GM19351 (cell line): ENCODE results near the gene PKP1.

ENCODE experiments used
- ATAC-seq: cut with Tn5 transposase; IDR thresholded peaks from one replicate; pipeline ENCODE4 v1.9.1; 2021; ENCODE audit warnings: mild to moderate bottlenecking, moderate library complexity; ENCODE audit not compliant: unreplicated experiment

PKP1 gene

DNA sequence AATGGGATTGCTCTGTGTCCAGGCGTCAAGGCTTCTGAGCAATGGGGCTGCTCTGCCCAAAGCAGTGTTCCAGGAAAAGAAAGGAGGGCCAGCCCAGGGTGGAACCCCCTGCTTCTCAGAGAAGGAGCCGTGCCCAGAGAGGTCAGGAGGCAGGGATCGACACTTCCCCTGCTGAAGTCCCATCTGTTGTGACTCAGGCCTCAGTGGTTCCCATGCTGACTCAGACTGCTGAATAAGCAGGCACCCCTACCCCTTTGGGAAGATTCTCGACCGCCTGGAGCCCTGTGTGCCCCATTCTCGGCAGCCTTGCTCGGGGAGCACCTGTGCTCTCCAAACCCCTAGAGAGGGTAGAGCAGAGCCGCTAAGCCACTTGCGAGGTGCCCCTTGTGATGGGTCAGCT lies 23.9 kb downstream of the PKP1 start:
- ATAC-seq, result no peak

DNA sequence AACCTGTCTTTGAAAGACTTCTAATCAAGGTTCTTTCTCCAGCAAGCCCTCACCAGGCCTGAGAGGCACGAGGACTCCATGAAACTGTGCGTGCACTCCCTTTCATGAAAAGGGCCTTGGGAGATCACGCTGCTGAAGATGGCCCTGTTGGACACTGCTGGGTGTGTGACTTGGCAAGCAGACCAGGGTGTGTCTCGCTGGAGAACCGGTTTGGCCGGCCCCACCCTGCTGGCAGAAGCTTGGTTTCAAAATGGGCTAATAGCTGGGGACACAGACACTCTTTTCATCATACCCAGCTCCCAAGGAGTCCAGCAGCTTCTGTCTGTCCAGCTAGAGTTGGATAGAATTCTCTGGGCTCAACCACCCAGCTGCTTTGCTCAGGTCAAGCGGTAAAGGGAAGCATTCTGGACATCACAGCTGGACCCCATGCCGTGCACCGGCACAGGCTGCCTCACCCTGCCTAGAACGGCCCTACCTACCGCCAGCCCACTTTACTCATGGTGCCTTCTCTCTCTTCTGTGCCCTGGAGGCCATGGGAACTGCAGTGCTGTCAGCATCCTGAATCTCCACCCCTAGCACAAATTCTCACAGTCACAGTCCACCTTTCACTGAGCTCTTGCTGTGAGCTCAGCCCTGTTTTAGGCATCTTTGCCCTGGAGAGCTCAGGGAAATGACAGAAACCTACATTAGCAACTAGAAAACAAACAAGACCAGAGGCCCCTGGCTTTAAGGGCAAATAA lies 24.6 kb downstream of the PKP1 start:
- no peak for ATAC-seq

DNA sequence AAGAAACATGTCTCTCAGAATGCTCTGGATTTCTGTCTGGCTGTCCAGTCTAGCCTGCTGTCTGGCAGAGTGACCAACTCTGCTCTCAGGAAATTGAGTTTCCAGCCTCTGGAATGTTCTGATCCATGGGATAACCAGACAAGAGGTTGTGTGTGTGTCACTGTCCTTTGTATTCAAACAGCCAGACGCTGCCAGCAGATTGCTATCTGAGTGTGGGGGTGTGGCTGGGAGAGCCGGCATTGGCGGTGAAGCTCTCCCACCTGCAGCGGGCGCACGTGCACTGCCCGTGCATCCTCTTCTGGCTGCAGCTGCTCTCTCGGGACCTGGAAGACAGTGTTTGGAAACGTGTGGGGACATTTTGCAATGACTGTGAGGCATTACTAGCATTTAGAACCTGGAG lies 26.1 kb downstream of the PKP1 start:
- no peak for ATAC-seq

DNA sequence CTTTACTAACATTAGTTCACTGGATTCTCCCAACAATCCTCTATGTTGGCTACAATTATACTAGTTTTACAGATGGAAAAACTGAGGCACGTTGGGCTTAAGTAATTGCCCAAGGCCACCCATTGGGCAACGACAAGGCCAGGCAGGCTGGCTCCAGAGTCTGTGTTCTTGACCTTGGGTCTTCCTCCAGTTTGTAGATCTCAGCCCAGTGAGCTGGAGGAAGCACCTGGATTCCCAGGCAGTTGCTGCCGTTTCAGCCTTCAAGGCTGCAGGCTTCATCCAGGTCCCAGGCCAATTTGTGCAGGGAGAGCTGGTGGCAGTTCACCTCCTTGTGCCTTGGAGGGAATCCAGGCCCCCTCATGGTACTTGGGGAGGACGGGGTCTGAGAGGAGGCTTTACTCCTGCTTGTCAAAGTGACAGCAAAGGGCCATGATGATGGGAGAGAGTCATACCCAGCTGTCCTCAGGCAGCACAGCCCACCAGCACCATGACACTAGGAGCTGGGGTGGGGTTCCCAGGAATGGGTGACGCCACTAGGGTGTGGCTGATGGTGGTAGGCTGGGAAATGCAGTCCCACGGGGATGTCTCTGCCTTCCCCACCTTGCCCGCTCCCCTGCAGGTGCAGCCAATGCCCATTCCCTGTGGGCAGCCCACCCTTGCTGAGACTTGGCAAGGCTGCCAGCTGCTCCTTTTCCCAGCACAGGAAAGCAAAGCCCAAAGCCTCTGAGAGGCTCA lies 27.1 kb downstream of the PKP1 start:
- ATAC-seq, result no peak

DNA sequence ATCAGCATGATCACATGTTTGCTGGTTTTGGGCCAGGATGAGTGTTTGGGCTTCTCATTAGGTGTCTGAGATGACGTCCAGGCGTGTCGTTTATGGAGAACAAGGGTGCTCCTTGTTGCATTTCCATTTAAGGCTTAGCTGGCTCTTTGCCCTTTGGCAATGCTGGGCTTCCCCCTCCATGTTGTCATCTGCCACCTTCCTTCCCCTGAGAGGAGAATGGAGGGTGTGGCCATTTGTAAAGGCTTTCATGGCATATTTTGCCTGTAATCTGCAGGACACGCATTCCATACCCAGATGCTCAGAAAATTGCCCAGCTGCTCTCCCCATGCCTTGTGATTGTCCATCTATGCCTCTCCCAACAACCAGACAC lies 27.7 kb downstream of the PKP1 start:
- no peak for ATAC-seq

DNA sequence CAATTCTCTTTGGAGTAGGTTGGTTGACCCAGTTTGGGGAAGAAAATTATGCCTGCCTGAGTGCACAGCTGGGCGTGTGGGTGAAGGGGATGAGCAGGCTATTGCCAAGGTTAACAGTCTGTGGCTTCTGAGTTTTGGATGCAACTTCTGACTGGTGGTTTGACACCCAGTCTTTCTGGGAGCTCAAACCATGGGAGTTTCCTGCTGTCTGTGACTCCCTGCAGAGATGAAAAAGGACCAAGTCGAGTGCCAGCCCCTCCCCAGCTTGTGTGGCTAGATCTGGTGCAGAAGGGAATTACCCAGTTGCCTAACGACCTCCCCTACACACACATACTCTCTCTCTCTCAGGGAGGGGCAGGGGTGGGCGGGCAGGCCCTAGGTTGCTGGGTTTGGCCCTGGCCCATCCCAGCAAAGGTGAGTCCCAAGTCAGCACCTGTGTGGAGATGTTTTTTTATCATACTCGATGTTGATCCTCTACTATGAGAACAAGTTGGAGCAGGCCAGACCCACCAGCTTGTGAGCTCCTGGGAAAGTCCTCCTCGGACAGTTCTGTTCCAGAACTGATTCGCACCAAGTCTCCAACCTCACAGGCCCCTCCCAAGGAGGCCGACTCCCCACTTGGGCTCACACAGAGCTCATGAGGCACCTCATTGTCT lies 28.2 kb downstream of the PKP1 start:
- ATAC-seq, result no peak

DNA sequence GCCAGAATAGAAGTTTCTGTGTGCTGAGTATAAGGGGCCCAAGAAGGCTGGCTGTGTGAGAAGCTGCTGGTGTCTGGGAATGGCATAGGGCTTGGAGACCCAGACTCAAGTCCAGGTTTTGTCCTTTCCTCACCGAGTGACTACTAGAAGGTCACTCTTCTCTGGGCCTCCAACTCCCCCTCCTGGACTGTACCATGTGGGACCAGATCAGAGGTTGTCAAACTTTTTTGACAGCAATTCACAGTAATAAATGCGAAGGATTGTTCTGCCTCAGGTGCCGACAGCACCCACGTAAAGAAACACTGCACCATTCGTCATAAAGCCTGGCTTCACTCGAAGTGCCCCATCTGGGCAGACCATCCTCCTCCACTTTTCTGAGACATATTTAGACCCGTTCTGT lies 29.0 kb downstream of the PKP1 start:
- no peak for ATAC-seq

DNA sequence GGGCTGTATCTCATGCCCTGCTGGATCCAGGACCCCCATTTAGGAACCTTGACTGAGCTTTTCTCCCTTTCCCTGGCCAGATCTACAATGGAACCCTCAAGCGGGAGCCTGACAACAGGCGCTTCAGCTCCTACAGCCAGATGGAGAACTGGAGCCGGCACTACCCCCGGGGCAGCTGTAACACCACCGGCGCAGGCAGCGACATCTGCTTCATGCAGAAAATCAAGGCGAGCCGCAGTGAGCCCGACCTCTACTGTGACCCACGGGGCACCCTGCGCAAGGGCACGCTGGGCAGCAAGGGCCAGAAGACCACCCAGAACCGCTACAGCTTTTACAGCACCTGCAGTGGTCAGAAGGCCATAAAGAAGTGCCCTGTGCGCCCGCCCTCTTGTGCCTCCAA lies 29.8 kb downstream of the PKP1 start:
- ATAC-seq, result no peak

DNA sequence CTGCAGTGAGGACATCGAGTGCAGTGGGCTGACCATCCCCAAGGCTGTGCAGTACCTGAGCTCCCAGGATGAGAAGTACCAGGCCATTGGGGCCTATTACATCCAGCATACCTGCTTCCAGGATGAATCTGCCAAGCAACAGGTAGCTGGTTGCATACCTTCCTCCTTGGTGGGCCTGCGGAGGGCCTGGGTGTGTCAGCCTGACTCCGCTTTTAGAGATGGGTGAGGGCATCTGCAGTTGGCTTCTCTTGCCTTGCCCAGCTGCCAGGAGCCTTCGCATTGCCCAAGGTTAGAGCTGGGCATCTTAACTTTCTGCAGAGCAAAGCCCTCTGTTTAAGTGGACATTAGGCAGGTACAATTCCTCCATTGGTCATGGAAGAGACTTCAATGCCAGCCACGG lies 33.2 kb downstream of the PKP1 start:
- no peak for ATAC-seq

DNA sequence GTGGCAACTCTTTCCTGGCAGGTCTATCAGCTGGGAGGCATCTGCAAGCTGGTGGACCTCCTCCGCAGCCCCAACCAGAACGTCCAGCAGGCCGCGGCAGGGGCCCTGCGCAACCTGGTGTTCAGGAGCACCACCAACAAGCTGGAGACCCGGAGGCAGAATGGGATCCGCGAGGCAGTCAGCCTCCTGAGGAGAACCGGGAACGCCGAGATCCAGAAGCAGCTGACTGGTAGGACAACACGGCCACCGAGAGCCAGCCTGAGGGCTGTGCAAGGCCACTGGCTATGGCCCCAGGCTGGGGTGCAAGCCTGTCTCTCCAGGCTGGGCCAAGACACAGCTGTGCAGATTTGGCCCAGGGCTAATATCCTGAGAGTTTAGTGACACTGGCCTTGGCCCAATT lies 34.2 kb downstream of the PKP1 start:
- no peak for ATAC-seq

DNA sequence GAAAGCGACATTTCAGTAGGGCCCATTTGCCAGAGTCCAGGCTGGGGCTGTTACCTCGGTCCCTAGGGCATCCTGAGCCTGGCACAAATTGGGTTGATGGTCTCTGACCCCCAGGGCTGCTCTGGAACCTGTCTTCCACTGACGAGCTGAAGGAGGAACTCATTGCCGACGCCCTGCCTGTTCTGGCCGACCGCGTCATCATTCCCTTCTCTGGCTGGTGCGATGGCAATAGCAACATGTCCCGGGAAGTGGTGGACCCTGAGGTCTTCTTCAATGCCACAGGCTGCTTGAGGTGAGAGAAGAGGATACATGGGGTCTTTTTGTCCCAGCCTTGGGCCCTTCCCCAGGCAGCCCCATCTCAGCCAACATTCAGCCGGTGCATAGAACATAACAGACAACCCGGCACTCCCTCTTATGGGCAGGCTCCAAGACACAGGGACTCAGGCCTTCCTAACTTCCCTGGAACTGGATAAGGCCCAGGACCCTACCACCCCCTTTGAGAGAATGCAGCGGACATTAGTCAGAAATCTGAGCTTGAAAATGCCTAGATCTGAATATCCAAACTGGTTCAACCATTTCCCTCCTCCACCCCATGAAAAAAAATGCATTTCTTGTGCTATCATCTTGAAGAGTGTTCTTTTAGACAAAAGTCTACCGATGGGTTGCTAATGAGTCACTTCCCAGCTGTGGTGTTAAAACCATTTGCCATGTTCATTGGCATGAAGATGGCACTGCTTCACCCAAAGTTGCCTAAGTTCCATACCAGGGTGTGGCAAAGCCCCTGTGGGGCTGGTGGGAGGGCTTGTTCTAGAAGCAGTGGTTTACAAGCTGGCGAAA lies 35.4 kb downstream of the PKP1 start:
- ATAC-seq, result no peak

DNA sequence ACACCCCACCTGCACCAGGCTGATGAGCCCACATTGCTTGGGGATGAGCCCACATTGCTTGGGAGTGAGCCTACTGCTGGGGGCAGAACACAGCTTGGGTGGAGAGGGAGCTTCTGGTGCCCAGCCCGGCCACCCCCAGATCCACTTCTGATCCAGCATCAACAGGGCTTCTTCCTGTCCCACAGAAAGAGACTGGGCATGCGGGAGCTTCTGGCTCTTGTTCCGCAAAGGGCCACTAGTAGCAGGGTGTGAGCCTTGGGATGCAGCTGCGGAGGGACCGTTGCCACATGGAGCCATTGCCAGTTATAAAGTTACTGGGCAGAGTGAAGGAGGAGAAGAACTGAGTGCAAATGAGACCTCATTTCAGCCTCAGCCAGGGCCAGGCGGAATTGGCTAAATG lies 36.3 kb downstream of the PKP1 start:
- no peak for ATAC-seq

DNA sequence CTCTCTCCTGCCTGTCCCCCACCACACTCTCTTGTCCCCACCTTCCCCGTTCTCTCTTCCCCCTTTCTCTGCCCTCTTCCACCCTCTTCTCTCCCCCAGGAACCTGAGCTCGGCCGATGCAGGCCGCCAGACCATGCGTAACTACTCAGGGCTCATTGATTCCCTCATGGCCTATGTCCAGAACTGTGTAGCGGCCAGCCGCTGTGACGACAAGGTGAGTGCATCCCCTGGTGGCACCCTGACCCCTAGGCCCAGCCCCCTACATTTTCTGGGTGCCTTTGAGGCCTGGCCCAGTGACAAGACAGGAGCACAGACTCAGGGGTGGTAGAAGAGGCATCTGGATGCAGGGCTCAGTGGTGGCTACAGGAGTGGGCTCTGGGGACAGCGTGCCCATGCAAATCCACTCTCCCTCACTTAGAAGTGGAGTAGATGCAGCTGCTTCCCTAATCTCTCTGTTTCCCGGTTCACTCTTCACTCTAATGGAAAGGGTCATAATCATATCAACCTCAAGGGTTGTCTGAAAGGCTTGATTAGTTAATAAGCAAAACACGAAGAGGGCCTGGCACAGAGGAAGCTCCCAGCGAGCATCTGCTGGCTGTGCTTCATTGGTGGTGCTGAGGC lies 37.0 kb downstream of the PKP1 start:
- ATAC-seq, result no peak

DNA sequence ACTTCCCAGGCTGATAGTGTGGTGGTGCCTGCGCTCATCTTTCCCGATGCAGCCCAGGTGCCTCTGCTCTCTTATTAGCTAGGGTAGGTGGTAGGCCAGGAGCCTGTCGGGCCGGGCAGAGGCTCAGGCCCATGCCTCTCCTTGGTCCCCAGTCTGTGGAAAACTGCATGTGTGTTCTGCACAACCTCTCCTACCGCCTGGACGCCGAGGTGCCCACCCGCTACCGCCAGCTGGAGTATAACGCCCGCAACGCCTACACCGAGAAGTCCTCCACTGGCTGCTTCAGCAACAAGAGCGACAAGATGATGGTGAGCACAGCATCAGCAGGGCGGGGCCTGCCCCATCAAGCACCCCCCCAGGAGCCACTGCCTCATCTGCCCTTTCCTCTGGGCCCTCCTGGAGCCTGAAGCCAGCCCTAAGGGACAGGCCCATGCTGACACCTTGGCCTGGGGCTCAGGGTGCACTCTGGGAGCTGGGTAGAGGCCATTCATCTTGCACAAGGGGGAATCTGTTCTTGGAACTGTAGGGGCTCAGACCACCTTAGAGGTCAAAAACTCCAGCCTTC lies 38.6 kb downstream of the PKP1 start:
- ATAC-seq, result no peak

DNA sequence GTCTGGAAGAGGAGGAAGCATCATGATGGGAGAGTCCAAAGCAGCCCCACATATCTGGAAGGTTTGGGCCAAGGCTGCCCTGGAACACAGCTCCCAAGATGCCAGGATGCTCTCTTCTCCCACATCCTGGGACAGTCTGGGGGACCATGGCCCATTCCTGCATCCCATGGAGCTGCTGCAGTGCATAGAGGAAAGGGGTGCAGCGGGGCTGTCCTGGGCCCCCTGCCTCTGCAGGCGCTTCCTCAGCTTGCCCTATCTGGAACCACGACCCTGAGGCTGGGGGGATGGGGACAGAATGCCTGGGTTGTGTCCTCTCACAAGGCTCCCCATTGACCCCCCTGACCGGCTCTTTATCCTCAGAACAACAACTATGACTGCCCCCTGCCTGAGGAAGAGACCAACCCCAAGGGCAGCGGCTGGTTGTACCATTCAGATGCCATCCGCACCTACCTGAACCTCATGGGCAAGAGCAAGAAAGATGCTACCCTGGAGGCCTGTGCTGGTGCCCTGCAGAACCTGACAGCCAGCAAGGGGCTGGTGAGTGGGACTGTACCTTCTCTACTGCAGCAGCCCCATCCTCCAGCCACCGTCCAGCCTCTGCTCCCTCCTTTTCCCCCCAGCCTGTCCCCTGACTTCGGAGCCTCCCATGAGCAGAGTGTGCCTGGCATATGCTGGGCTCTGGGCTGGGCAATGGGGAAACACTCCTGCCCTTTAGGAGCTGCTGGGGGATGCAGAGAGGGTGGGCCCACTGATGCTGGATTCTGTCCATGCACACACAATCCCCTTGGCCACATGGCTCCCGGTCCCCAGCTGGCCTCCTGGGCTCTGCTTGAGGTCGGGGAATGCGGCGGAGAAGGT lies 39.6 kb downstream of the PKP1 start:
- no peak for ATAC-seq

DNA sequence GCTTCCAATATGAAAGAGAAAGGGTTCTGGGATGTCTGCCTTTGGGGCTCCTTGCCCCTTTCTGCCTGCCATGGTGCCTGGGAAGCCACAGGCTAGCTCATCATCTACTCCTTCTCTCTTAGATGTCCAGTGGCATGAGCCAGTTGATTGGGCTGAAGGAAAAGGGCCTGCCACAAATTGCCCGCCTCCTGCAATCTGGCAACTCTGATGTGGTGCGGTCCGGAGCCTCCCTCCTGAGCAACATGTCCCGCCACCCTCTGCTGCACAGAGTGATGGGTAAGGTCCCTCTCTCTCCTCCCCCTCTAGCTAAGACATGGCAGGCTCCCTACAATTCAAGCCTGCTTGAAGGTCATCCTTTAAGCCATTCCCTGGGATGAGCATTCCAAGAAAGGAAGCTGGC lies 41.0 kb downstream of the PKP1 start:
- no peak for ATAC-seq

DNA sequence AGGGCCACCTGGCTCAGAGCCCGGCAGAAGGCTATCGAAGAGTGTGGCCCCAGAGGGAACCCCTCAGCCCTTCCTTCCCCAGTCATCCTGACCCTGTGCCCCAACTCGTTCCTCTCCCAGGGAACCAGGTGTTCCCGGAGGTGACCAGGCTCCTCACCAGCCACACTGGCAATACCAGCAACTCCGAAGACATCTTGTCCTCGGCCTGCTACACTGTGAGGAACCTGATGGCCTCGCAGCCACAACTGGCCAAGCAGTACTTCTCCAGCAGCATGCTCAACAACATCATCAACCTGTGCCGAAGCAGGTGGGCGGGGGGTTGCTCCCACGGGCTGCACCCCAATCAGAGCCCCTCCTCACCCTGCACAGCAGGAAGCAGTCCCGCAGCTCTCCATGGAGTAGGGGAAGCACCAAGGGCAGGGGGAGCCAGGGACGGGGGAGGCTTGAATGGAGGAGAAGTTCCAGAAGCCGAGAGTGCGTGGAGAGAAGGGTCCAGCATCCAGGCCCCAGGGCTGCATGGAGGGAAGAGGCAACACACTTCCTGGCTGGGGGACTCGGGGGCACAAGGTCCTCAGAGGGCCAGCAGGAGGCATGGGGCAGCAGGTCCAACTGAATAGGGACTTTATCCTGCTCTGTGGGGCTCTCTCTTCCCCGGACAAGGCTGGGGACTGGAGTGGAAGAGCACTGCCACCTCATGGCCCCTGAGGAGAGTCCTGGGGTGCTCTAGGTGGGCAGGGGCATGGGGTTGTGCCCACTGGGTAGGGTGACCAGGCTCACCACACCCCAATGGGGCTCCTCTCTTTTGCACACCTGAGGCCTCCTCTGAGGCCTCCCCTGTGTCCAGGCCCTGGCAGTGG lies 41.7 kb downstream of the PKP1 start:
- ATAC-seq, result no peak

DNA sequence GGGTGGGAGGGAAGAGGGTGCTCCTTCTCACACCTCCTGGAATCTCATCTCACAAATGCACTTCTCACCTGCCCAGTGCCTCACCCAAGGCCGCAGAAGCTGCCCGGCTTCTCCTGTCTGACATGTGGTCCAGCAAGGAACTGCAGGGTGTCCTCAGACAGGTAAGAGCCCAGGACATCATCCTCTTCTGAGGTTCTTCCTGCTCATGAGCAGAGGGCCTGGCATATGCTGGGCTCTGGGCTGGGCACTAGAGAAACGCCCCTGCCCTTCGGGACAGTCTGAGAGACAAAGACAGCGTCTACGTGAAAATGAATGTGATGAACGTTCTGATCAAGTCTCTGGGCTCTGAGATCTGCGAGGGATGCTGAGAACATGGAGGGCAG lies 42.4 kb downstream of the PKP1 start:
- no peak for ATAC-seq

DNA sequence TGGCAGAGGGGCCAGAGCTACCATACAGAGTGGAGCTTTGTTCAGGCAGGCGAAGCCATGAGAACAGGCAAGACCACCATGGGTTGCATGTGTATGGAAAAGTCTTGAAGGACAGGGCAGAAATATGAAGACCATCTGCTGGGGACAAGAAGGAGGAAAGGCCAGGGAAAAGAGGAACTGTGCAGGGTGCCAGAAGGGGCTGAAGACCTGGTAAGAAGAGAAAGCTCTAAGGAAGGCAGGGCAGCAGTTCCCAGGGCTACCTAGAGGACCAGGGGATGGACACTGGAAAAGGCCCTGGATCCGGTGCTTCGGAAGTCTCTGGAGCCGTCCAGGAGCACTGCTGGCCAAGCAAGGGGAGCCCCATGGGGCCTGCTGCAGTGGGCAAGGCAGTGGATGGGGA lies 43.4 kb downstream of the PKP1 start:
- ATAC-seq, result no peak
